Left renal pelvis (tissue), 4 donors: ENCODE results near the gene TMEM141. TPM values are rescaled to one million over a fixed set of nuclear protein-coding genes. Genes with fewer than 3 reads are reported as not detected.

ENCODE experiments used
- DNase-seq, 4 donors: peaks; one replicate each; pipeline ENCODE4 v3.0.0-alpha.2; 2013; ENCODE audit warnings: low read depth in 4 of 4, low spot score in 3 of 4
- polyA plus RNA-seq, 4 donors: library from polyadenylated mRNA; unstranded; fragments of 120-200 nt; gene quantifications; one replicate each; pipeline ENCODE4 v1.2.1, GENCODE V29; 2013; ENCODE audit not compliant: insufficient read length in 4 of 4

The TMEM141 gene
- polyA plus RNA-seq, result 10 to 100 TPM; 35.6 to 86.2 (median 64.2) TPM

- peak; percentile 94 to 98 (median 97) for DNase-seq
Measured at GRCh38 chr9:136790640-136791515, at the start of gene TMEM141. TSS of gene TMEM141 (plus strand) at chr9:136791344. CDS start at chr9:136791371, 27 bp downstream.

- DNase-seq, result no peak
Measured at GRCh38 chr9:136741883-136742571, 49.1 kb upstream of the TMEM141 start.

- no peak for DNase-seq
Measured at GRCh38 chr9:136742591-136743391, 48.4 kb upstream of the TMEM141 start, which contains the start of gene LCN10. TSS of gene LCN10 (minus strand) at chr9:136742940. CDS start at chr9:136742903, 37 bp downstream.

GRCh38 chr9:136743639-136744211 lies 47.4 kb upstream of the TMEM141 start:
- no peak for DNase-seq

GRCh38 chr9:136744773-136745172 lies 46.4 kb upstream of the TMEM141 start:
- no peak for DNase-seq

GRCh38 chr9:136745389-136746154 lies 45.6 kb upstream of the TMEM141 start:
- DNase-seq, result no peak

- no peak for DNase-seq
Measured at GRCh38 chr9:136746155-136746490, 45.0 kb upstream of the TMEM141 start.

GRCh38 chr9:136746621-136747020 lies 44.5 kb upstream of the TMEM141 start:
- no peak for DNase-seq

- no peak for DNase-seq
Measured at GRCh38 chr9:136747161-136748060, 43.7 kb upstream of the TMEM141 start.

- no peak for DNase-seq
Measured at GRCh38 chr9:136748201-136748600, 42.9 kb upstream of the TMEM141 start, which contains the start of gene LCN6. TSS of gene LCN6 (minus strand) at chr9:136748525. CDS start at chr9:136748483, 42 bp downstream.

GRCh38 chr9:136748666-136749611 lies 42.2 kb upstream of the TMEM141 start:
- DNase-seq, result no peak

- no peak for DNase-seq
Measured at GRCh38 chr9:136750526-136750925, 40.6 kb upstream of the TMEM141 start.

- no peak for DNase-seq
Measured at GRCh38 chr9:136751244-136751643, 39.9 kb upstream of the TMEM141 start.

- DNase-seq, result no peak
Measured at GRCh38 chr9:136751814-136752213, 39.3 kb upstream of the TMEM141 start.

GRCh38 chr9:136753371-136754058 lies 37.6 kb upstream of the TMEM141 start:
- DNase-seq, result no peak

GRCh38 chr9:136754059-136754572 lies 37.0 kb upstream of the TMEM141 start:
- no peak for DNase-seq
